Measurements from ENCODE around the gene WDPCP.

DNA sequence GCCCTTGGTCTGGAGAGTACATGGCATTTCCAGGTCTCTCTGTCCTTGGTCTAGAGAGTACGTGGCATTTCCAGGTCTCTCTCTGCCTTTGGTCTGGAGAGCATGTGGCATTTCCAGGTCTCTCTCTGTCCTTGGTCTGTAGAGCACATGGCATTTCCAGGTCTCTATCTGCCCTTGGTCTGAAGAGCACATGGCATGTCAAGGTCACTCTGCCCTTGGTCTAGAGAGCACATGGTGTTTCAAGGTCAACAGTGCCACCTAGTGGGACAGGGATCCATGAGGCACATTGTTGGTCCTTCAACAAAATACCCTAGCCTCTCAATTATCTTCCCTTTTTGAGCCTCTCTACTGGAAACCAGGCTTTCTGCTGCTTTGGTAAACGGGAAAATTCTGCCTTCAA, 287.4 kb downstream of the WDPCP start:
- TF ChIP-seq, protein P1, sequence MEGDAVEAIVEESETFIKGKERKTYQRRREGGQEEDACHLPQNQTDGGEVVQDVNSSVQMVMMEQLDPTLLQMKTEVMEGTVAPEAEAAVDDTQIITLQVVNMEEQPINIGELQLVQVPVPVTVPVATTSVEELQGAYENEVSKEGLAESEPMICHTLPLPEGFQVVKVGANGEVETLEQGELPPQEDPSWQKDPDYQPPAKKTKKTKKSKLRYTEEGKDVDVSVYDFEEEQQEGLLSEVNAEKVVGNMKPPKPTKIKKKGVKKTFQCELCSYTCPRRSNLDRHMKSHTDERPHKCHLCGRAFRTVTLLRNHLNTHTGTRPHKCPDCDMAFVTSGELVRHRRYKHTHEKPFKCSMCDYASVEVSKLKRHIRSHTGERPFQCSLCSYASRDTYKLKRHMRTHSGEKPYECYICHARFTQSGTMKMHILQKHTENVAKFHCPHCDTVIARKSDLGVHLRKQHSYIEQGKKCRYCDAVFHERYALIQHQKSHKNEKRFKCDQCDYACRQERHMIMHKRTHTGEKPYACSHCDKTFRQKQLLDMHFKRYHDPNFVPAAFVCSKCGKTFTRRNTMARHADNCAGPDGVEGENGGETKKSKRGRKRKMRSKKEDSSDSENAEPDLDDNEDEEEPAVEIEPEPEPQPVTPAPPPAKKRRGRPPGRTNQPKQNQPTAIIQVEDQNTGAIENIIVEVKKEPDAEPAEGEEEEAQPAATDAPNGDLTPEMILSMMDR (IDR thresholded peaks at IDR 0.05): no peak
- TF ChIP-seq POLR2A (IDR thresholded peaks at IDR 0.05): no peak
